ENCODE measurements around the gene LCA5L. TPM values are rescaled to one million over a fixed set of nuclear protein-coding genes. Genes with fewer than 3 reads are reported as not detected.

Gene LCA5L
- total and polyA plus RNA-seq, 10 of the 15 experiments (the other 5 are each of a cell fraction or from before 2014, with no cell fraction given): 0.18 to 0.55 (median 0.27) TPM; not detected in 2

- Histone ChIP-seq H3K27ac (ENCODE audit: control insufficient read depth, insufficient read depth) (no peak overlapping the region), H3K4me1 (ENCODE audit: control insufficient read depth, insufficient read depth, low read length) (no peaks in the 10 kb centered on the region), H3K27me3 (replicated peaks in 1 of 2; ENCODE audit: control insufficient read depth in 2 of 2, insufficient read depth in 2 of 2, low read length in 1 of 2) (no peaks in the 10 kb centered on the region; a peak in 1 of 4 replicates), H3K9ac (ENCODE audit: control insufficient read depth, insufficient read depth, low read length) (no peak overlapping the region), H2AFZ (ENCODE audit: control insufficient read depth, low read depth, low read length) (no peak overlapping the region), H3K4me3 (no peak overlapping the region), H4K20me1 (ENCODE audit: control insufficient read depth, insufficient read depth) (no peaks in the 10 kb centered on the region), H3K36me3 (ENCODE audit: control insufficient read depth in 2 of 2, insufficient read depth in 2 of 2, low read length in 1 of 2) (no peaks in the 10 kb centered on the region), H3K4me2 (ENCODE audit: control insufficient read depth, insufficient read depth) (no peak overlapping the region), H3K79me2 (ENCODE audit: control insufficient read depth, insufficient read depth, low read length) (no peaks in the 10 kb centered on the region), H3K9me3 (replicated peaks; ENCODE audit: control insufficient read depth, insufficient read depth, low read length) (no peaks in the 10 kb centered on the region)
- TF ChIP-seq SPI1 (IDR thresholded peaks at IDR 0.05; ENCODE audit: borderline replicate concordance, insufficient read depth, low read depth, low read length) (no peak), BMI1 (IDR thresholded peaks at IDR 0.05; ENCODE audit: borderline replicate concordance) (no peak), SREBF1 (IDR thresholded peaks at IDR 0.05; ENCODE audit: low read length) (no peak), ZBTB4 (CRISPR knock-in tag; IDR thresholded peaks at IDR 0.05) (no peak)
- ChIA-PET SMC1A (ENCODE audit: uncharacterized antibody, unreplicated experiment) (no interaction called here), RAD21 (ENCODE audit: unreplicated experiment) (no interaction called here), CTCF (interaction anchor here (1.1 kb wide), 1 partner anchor 12 kb away, joined by 3 read pairs; no protein-coding TSS in a partner anchor), POLR2A (no interaction called here)
- no peak for DNase-seq (ENCODE audit: low read depth, low spot score)
- in situ Hi-C loops (cut with MboI): no loop called here
- intact Hi-C loops (cut with micrococcal nuclease; ENCODE audit: unreplicated experiment): no loop called here
- no peak for FAIRE-seq
- BruUV-seq (replicated peaks): no TSS peak
- 55% methylated on average over 10 of the region's 10 CpGs for WGBS (ENCODE audit: insufficient coverage, insufficient replicate concordance, low lambda C conversion rate, missing lambda C conversion rate)
- ATAC-seq: peak; percentile 61
These were observed 6.8 kb upstream of the LCA5L start for GRCh38 chr21:39452207-39452969.

Measured in GM12878 (cell line).